HCT116 (cell line): Measurements from ENCODE around the gene ACACB.

Experiments
- CEBPB ChIP-seq: IDR thresholded peaks from 2 replicates; pipeline ENCODE4 v1.6.1; 2012; ENCODE audit warnings: low read depth
- CTCF ChIP-seq, 3 experiments: fragments of 200-600 bp in 1 of 3; sonication (generic) in 1 of 3; IDR thresholded peaks in 2 of 3; conservative IDR thresholded peaks in 1 of 3; 2 replicates each; pipeline ENCODE4 v1.5.1; 2012 to 2017; ENCODE audit warnings: low read depth in 2 of 3, low read length in 2 of 3, antibody characterized with exemption in 1 of 3, borderline replicate concordance in 1 of 3, control low read depth in 1 of 3, mild to moderate bottlenecking in 1 of 3, mixed read lengths in 1 of 3, mixed run types in 1 of 3, moderate library complexity in 1 of 3; ENCODE audit not compliant: insufficient read depth in 1 of 3
- EZH2 ChIP-seq: fragments of 200-600 bp; sonication (generic); IDR thresholded peaks from 2 replicates; pipeline ENCODE4 v1.6.1; 2017; ENCODE audit warnings: antibody characterized with exemption, mixed run types
- EZH2phosphoT487 ChIP-seq: fragments of 200-600 bp; IDR thresholded peaks from 2 replicates; pipeline ENCODE4 v1.6.1; 2018; ENCODE audit warnings: antibody characterized with exemption, borderline replicate concordance
- MAX ChIP-seq: IDR thresholded peaks from 2 replicates; pipeline ENCODE4 v1.6.1; 2012
- POLR2A ChIP-seq: IDR thresholded peaks from 2 replicates; pipeline ENCODE4 v1.7.0; 2011; ENCODE audit warnings: borderline replicate concordance; ENCODE audit not compliant: insufficient read depth, insufficient read length; ENCODE audit errors: extremely low read depth
- POLR2AphosphoS5 ChIP-seq: IDR thresholded peaks from 2 replicates; pipeline ENCODE4 v1.6.1; 2011; ENCODE audit warnings: mild to moderate bottlenecking, low read depth, low read length, moderate library complexity
- RAD21 ChIP-seq: IDR thresholded peaks from 2 replicates; pipeline ENCODE4 v1.6.1; 2012; ENCODE audit warnings: low read depth, mild to moderate bottlenecking
- YY1 ChIP-seq: IDR thresholded peaks from 2 replicates; pipeline ENCODE4 v1.6.1; 2011; ENCODE audit warnings: low read length, low read depth, moderate library complexity, mild to moderate bottlenecking; ENCODE audit not compliant: insufficient replicate concordance; ENCODE audit errors: extremely low read depth

GRCh38 chr12:109286252-109286651 is 169.9 kb downstream of the ACACB start:
- TF ChIP-seq POLR2A: no peak
- no peak for TF ChIP-seq CTCF (IDR thresholded peaks at IDR 0.05 in 2 of 3, conservative IDR thresholded peaks at IDR 0.05 in 1 of 3; ENCODE audit: borderline replicate concordance in 1 of 3, insufficient read depth in 1 of 3, low read depth in 2 of 3, low read length in 2 of 3)
- no peak for TF ChIP-seq EZH2phosphoT487
- TF ChIP-seq MAX: no peak
- TF ChIP-seq POLR2AphosphoS5: no peak
- no peak for TF ChIP-seq EZH2
- TF ChIP-seq CEBPB: no peak
- no peak for TF ChIP-seq RAD21
- no peak for TF ChIP-seq YY1
